T-helper 2 cell treated with Interferon-gamma antibody and Interleukin-4, amounts not matched to agents 5 μg/mL and 100 μg/mL, for 36 hours (primary cell): ENCODE results near the gene RUSC2.
A peak's percentile ranks its signal among the peaks of the same experiment; 100 is the strongest.
"Not testable (repeated sequence)": the region's sequence is repeated elsewhere in the genome, so short reads cannot be mapped to it uniquely, and the experiment has no call there.

Experiments used
- DNase-seq: peaks from one replicate; pipeline ENCODE4 v3.0.0; 2021; ENCODE audit warnings: low spot score
- H3K27ac Mint-ChIP-seq: one replicate; pipeline ENCODE4 v1.8.0; 2021; ENCODE audit warnings: mild to moderate bottlenecking, mixed read lengths
- H3K27me3 Mint-ChIP-seq: one replicate; pipeline ENCODE4 v1.8.0; 2021; ENCODE audit warnings: low read depth, mixed read lengths
- H3K36me3 Mint-ChIP-seq: one replicate; pipeline ENCODE4 v1.8.0; 2021; ENCODE audit warnings: low read depth, mixed read lengths
- H3K4me1 Mint-ChIP-seq: one replicate; pipeline ENCODE4 v1.8.0; 2021; ENCODE audit warnings: low read depth, mixed read lengths
- H3K4me3 Mint-ChIP-seq: one replicate; pipeline ENCODE4 v1.8.0; 2022; ENCODE audit warnings: mild to moderate bottlenecking, moderate library complexity, mixed read lengths
- H3K9me3 Mint-ChIP-seq: one replicate; pipeline ENCODE4 v1.8.0; 2021; ENCODE audit warnings: mixed read lengths

Gene RUSC2

GRCh38 chr9:35489313-35490154 is at the start of gene RUSC2:
TSS of gene RUSC2 (plus strand) at chr9:35490111. CDS start at chr9:35546522, 56,411 bp downstream.
- Mint-ChIP-seq H3K27ac (peak within 1 kb of the TSS; percentile 74), H3K4me1 (peaks cover 27% of the 10 kb centered on the region), H3K36me3 (no peaks in the 10 kb centered on the region), H3K27me3 (peaks cover 9% of the 10 kb centered on the region), H3K4me3 (peak within 1 kb of the TSS; percentile 85), H3K9me3 (no peaks in the 10 kb centered on the region)
- peak; percentile 69 for DNase-seq

- DNase-seq: no peak
- H3K9me3 Mint-ChIP-seq: no peaks in the 10 kb centered on the region
- no peaks in the 10 kb centered on the region for H3K4me1 Mint-ChIP-seq
- H3K36me3 Mint-ChIP-seq: no peaks in the 10 kb centered on the region
- no peak overlapping the region for H3K4me3 Mint-ChIP-seq
- H3K27ac Mint-ChIP-seq: no peak overlapping the region
- H3K27me3 Mint-ChIP-seq: peaks cover 32% of the 10 kb centered on the region
These were observed 43.9 kb upstream of the RUSC2 start for GRCh38 chr9:35446012-35446411.

- H3K4me3 Mint-ChIP-seq: no peak overlapping the region
- H3K27ac Mint-ChIP-seq: no peak overlapping the region
- H3K4me1 Mint-ChIP-seq: no peaks in the 10 kb centered on the region
- H3K9me3 Mint-ChIP-seq: no peaks in the 10 kb centered on the region
- DNase-seq: no peak
- no peaks in the 10 kb centered on the region for H3K36me3 Mint-ChIP-seq
- H3K27me3 Mint-ChIP-seq: peaks cover 38% of the 10 kb centered on the region
These were observed 41.4 kb upstream of the RUSC2 start for GRCh38 chr9:35448496-35448895.

- no peak overlapping the region for H3K27ac Mint-ChIP-seq
- peaks cover 22% of the 10 kb centered on the region for H3K27me3 Mint-ChIP-seq
- H3K36me3 Mint-ChIP-seq: no peaks in the 10 kb centered on the region
- H3K4me1 Mint-ChIP-seq: no peaks in the 10 kb centered on the region
- no peak for DNase-seq
- no peak overlapping the region for H3K4me3 Mint-ChIP-seq
- H3K9me3 Mint-ChIP-seq: peaks cover 8% of the 10 kb centered on the region
These were observed 37.4 kb upstream of the RUSC2 start for GRCh38 chr9:35452481-35452880.

GRCh38 chr9:35453786-35454185 is 36.1 kb upstream of the RUSC2 start:
- Mint-ChIP-seq H3K27me3 (peaks cover 21% of the 10 kb centered on the region), H3K4me3 (no peak overlapping the region), H3K36me3 (no peaks in the 10 kb centered on the region), H3K9me3 (peaks cover 8% of the 10 kb centered on the region), H3K27ac (no peak overlapping the region), H3K4me1 (no peaks in the 10 kb centered on the region)
- DNase-seq: no peak

GRCh38 chr9:35464141-35465025 is 25.5 kb upstream of the RUSC2 start:
- H3K4me3 Mint-ChIP-seq: no peak overlapping the region
- DNase-seq: no peak
- H3K27me3 Mint-ChIP-seq: peaks cover 23% of the 10 kb centered on the region
- H3K9me3 Mint-ChIP-seq: peaks cover 6% of the 10 kb centered on the region
- H3K27ac Mint-ChIP-seq: no peak overlapping the region
- H3K4me1 Mint-ChIP-seq: no peaks in the 10 kb centered on the region
- H3K36me3 Mint-ChIP-seq: no peaks in the 10 kb centered on the region

- Mint-ChIP-seq H3K9me3 (no peaks in the 10 kb centered on the region), H3K36me3 (no peaks in the 10 kb centered on the region), H3K27me3 (peaks cover 49% of the 10 kb centered on the region), H3K27ac (no peak overlapping the region), H3K4me3 (no peak overlapping the region), H3K4me1 (no peaks in the 10 kb centered on the region)
- no peak for DNase-seq
These were observed 19.6 kb upstream of the RUSC2 start for GRCh38 chr9:35470340-35470739.

- no peaks in the 10 kb centered on the region for H3K36me3 Mint-ChIP-seq
- H3K27me3 Mint-ChIP-seq: peaks cover 51% of the 10 kb centered on the region
- H3K27ac Mint-ChIP-seq: no peak overlapping the region
- H3K9me3 Mint-ChIP-seq: no peaks in the 10 kb centered on the region
- H3K4me3 Mint-ChIP-seq: no peak overlapping the region
- DNase-seq: no peak
- H3K4me1 Mint-ChIP-seq: no peaks in the 10 kb centered on the region
These were observed 19.0 kb upstream of the RUSC2 start for GRCh38 chr9:35470894-35471293.

- H3K27ac Mint-ChIP-seq: no peak overlapping the region
- DNase-seq: no peak
- no peaks in the 10 kb centered on the region for H3K36me3 Mint-ChIP-seq
- H3K4me3 Mint-ChIP-seq: no peak overlapping the region
- peaks cover 29% of the 10 kb centered on the region for H3K27me3 Mint-ChIP-seq
- no peaks in the 10 kb centered on the region for H3K4me1 Mint-ChIP-seq
- no peaks in the 10 kb centered on the region for H3K9me3 Mint-ChIP-seq
These were observed 13.3 kb upstream of the RUSC2 start for GRCh38 chr9:35476596-35476995.

- not testable (repeated sequence) for H3K4me1 Mint-ChIP-seq, H3K4me3 Mint-ChIP-seq, H3K36me3 Mint-ChIP-seq, H3K27ac Mint-ChIP-seq, DNase-seq, H3K9me3 Mint-ChIP-seq
- H3K27me3 Mint-ChIP-seq: peaks cover 29% of the 10 kb centered on the region
These were observed 12.6 kb upstream of the RUSC2 start for GRCh38 chr9:35477211-35477855.

GRCh38 chr9:35478871-35479270 is 11.0 kb upstream of the RUSC2 start:
- no peaks in the 10 kb centered on the region for H3K4me1 Mint-ChIP-seq
- no peak overlapping the region for H3K4me3 Mint-ChIP-seq
- peaks cover 25% of the 10 kb centered on the region for H3K27me3 Mint-ChIP-seq
- DNase-seq: no peak
- no peaks in the 10 kb centered on the region for H3K9me3 Mint-ChIP-seq
- H3K36me3 Mint-ChIP-seq: no peaks in the 10 kb centered on the region
- no peak overlapping the region for H3K27ac Mint-ChIP-seq

- Mint-ChIP-seq H3K4me1 (no peaks in the 10 kb centered on the region), H3K36me3 (no peaks in the 10 kb centered on the region), H3K27ac (no peak overlapping the region), H3K9me3 (no peaks in the 10 kb centered on the region), H3K4me3 (no peak overlapping the region), H3K27me3 (peaks cover 7% of the 10 kb centered on the region)
- no peak for DNase-seq
These were observed 8.4 kb upstream of the RUSC2 start for GRCh38 chr9:35481347-35481975.

- Mint-ChIP-seq H3K36me3 (no peaks in the 10 kb centered on the region), H3K9me3 (no peaks in the 10 kb centered on the region), H3K27ac (no peak overlapping the region)
These were observed 7.8 kb upstream of the RUSC2 start for GRCh38 chr9:35482071-35482470.

More at GRCh38 chr9:35482071-35482470, 7.8 kb upstream of the RUSC2 start:
- no peaks in the 10 kb centered on the region for H3K4me1 Mint-ChIP-seq
- H3K4me3 Mint-ChIP-seq: no peak overlapping the region
- H3K27me3 Mint-ChIP-seq: peaks cover 4% of the 10 kb centered on the region
- no peak for DNase-seq
